ENCODE results near the gene PPP1R14C.
"Not testable (repeated sequence)": the region's sequence is repeated elsewhere in the genome, so short reads cannot be mapped to it uniquely, and the experiment has no call there.

PPP1R14C gene

DNA sequence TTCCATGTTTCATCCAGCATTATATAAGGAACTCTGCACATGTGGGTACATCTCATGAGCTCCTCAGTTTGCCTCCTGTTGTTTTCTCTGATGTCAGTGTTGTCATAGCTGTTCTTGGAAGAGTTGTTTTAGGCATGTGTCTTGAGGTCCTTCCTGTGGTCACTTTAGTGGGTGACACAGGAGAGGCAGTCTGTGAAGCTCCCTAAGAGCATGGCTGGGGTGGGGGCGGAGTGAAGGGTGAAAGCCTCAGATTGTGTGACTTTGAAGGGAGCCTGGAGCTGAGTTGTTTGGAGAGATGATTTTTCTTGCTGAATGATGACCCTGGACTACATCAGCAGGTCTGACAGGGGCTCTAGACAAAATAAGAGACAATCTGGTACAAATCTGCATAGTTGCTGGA, 37.7 kb downstream of the PPP1R14C start:
- peaks cover 3% of the 10 kb centered on the region for H3K4me1 ChIP-seq (ENCODE audit: control insufficient read depth, insufficient read depth, low read length, poor library complexity, severe bottlenecking)
- H3K9me3 ChIP-seq (ENCODE audit: control insufficient read depth, low read length) = no peaks in the 10 kb centered on the region
- no peak overlapping the region for H3K4me3 ChIP-seq (ENCODE audit: extremely low read depth, insufficient read depth, low read length, poor library complexity, severe bottlenecking)
- 93 to 100% methylated on average over 1 of the region's 1 CpG for WGBS, 2 experiments (ENCODE audit: insufficient coverage in 2 of 2)
- no peaks in the 10 kb centered on the region for H3K36me3 ChIP-seq (ENCODE audit: control insufficient read depth, insufficient read depth, low read length)
- H3K27ac ChIP-seq (ENCODE audit: low read depth, low read length, severe bottlenecking) = no peak overlapping the region

DNA sequence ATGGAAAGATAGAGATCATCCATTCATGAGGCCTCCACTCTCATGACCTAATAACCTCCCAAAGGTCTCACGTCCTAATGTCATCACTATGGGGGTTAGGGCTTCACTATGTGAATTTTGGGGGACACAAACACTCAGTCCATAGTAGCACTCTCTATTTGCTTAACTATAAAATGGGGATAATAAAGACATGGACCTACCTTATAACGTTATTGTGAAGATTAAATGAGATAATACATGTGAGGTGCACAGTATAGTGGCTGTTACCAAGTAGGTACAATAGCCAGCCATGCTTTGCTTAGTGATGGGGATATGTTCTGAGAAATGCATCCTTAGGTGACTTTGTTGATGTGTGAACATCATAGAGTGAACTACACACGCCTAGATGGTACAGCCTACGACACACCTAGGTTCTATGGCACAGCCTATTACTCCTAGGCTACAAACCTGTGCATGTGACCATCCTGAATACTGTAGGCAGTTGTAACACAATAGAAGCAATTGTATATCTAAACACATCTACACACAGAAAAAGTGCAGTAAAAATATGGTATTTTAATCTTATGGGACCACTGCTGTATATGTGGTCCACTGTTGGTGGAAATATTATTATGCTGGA, 39.7 kb downstream of the PPP1R14C start:
- no peaks in the 10 kb centered on the region for H3K9me3 ChIP-seq (ENCODE audit: control insufficient read depth, low read length)
- H3K4me1 ChIP-seq (ENCODE audit: control insufficient read depth, insufficient read depth, low read length, poor library complexity, severe bottlenecking) = peaks cover under 1% of the 10 kb centered on the region
- WGBS, 2 experiments (ENCODE audit: insufficient coverage in 2 of 2) = 80 to 87% methylated on average over 1 to 3 of the region's 4 CpGs
- H3K4me3 ChIP-seq (ENCODE audit: extremely low read depth, insufficient read depth, low read length, poor library complexity, severe bottlenecking) = no peak overlapping the region
- no peaks in the 10 kb centered on the region for H3K36me3 ChIP-seq (ENCODE audit: control insufficient read depth, insufficient read depth, low read length)
- no peak overlapping the region for H3K27ac ChIP-seq (ENCODE audit: low read depth, low read length, severe bottlenecking)

DNA sequence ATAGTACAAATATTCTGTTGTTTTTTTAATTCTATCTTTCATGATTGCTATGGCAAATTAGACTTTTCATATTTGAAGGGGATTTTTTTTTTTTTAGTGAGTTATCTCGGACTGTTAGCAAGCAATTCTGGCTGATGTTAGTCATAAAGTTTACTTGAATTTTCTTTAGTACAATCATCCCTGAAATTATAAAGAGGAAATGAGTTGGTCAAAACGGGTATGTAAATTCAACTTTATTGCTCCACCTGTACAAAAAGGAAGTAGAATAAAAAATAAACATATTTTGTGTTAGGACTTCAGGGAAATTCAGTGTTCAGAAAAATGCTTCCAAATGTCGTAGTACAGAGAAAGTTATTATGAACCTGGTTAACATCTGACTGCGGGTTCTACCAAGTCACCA, 40.3 kb downstream of the PPP1R14C start:
- Histone ChIP-seq H3K9me3 (ENCODE audit: control insufficient read depth, low read length) (no peaks in the 10 kb centered on the region), H3K4me3 (ENCODE audit: extremely low read depth, insufficient read depth, low read length, poor library complexity, severe bottlenecking) (no peak overlapping the region), H3K4me1 (ENCODE audit: control insufficient read depth, insufficient read depth, low read length, poor library complexity, severe bottlenecking) (no peaks in the 10 kb centered on the region), H3K36me3 (ENCODE audit: control insufficient read depth, insufficient read depth, low read length) (no peaks in the 10 kb centered on the region), H3K27ac (ENCODE audit: low read depth, low read length, severe bottlenecking) (no peak overlapping the region)
- WGBS, 2 experiments (ENCODE audit: insufficient coverage in 2 of 2) = 94 to 100% methylated on average over 2 of the region's 4 CpGs

DNA sequence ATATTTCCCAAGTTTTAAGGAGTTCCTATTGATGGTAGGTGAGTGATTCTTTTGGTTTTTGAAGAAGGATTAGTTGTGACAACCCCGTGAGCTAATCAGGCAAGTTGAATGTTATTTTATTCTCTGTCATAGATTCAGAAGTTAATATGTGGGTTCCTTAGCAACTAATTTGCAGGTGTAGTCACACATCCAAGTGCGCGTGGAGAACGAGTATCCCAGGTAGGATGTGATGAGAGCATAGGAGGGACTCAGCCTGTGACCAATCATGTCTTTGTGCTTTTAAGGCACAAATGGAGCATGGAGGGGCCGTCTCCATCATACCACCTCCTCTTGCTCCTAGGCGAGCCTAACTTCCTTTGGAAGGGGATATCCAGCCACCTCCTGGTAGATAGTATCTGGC, 41.1 kb downstream of the PPP1R14C start:
- 80 to 100% methylated on average over 1 to 2 of the region's 6 CpGs for WGBS, 2 experiments (ENCODE audit: insufficient coverage in 2 of 2)
- Histone ChIP-seq H3K4me3 (ENCODE audit: extremely low read depth, insufficient read depth, low read length, poor library complexity, severe bottlenecking) (no peak overlapping the region), H3K9me3 (ENCODE audit: control insufficient read depth, low read length) (no peaks in the 10 kb centered on the region), H3K36me3 (ENCODE audit: control insufficient read depth, insufficient read depth, low read length) (no peaks in the 10 kb centered on the region), H3K27ac (ENCODE audit: low read depth, low read length, severe bottlenecking) (no peak overlapping the region), H3K4me1 (ENCODE audit: control insufficient read depth, insufficient read depth, low read length, poor library complexity, severe bottlenecking) (no peaks in the 10 kb centered on the region)

DNA sequence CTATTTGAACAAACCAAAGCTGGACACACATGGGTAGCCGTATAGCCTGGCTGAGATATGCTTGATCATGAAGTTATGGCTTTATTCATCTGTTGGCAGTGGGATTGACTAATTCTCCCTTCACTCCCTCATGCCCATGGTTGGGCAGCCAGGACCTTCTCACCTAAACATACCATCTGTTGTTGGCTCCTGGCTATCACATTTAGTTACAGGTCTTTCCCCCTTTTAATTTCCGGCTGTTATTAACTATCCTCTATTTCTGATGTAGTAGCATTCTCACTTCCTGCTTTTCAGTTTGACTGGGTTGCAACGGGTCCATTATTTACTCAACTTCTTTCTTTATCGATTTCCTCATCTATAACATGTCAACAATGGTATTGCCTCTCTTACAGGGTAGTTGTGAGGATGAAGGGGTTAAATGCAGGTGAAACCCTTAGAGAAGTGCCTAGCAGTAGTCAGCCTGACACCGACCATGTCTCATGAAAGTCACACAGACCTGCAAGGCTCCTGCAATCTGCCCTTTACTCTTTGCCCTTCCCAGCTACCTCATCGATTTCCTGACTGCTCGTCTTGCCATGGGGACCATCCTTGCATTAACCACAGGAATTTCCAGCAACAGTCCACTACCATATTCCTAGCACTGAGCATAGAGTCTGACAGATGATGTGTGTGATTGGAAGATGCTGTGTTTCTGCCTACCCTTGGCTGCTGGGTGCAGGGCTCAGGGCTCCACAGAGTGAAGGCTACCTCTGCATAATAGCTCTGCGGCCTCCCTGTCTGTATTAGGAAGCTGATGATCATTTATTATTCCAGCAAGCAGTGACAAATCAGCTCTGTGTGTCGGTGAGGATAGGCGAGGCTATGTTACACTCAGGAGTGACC, 42.2 kb downstream of the PPP1R14C start:
- 83 to 93% methylated on average over 7 of the region's 10 CpGs for WGBS, 2 experiments (ENCODE audit: insufficient coverage in 2 of 2)
- Histone ChIP-seq H3K27ac (ENCODE audit: low read depth, low read length, severe bottlenecking) (no peak overlapping the region), H3K9me3 (ENCODE audit: control insufficient read depth, low read length) (no peaks in the 10 kb centered on the region), H3K36me3 (ENCODE audit: control insufficient read depth, insufficient read depth, low read length) (no peaks in the 10 kb centered on the region), H3K4me3 (ENCODE audit: extremely low read depth, insufficient read depth, low read length, poor library complexity, severe bottlenecking) (no peak overlapping the region), H3K4me1 (ENCODE audit: control insufficient read depth, insufficient read depth, low read length, poor library complexity, severe bottlenecking) (no peaks in the 10 kb centered on the region)

DNA sequence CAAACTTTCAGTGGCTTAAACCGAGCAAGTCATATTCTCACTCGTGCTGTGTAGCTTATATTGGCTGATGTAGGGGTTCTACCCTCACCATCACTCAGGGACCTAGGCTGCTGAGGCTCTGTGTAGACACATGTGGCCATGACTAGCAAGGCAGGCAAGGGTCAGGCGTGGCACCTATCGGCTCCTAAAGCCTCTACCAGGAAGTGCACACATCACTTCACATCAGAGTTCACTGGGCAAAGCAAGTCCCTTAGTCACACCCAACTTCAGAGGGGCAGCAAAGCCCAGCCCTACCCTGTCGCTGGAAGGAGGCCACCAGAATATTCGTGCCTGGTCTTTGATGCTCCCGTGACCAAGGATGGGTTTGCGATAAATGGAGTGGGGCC, 42.9 kb downstream of the PPP1R14C start:
- Histone ChIP-seq H3K27ac (ENCODE audit: low read depth, low read length, severe bottlenecking) (no peak overlapping the region), H3K9me3 (ENCODE audit: control insufficient read depth, low read length) (no peaks in the 10 kb centered on the region), H3K36me3 (ENCODE audit: control insufficient read depth, insufficient read depth, low read length) (no peaks in the 10 kb centered on the region), H3K4me3 (ENCODE audit: extremely low read depth, insufficient read depth, low read length, poor library complexity, severe bottlenecking) (no peak overlapping the region), H3K4me1 (ENCODE audit: control insufficient read depth, insufficient read depth, low read length, poor library complexity, severe bottlenecking) (no peaks in the 10 kb centered on the region)
- WGBS, 2 experiments (ENCODE audit: insufficient coverage in 2 of 2) = 96 to 100% methylated on average over 3 to 5 of the region's 8 CpGs

DNA sequence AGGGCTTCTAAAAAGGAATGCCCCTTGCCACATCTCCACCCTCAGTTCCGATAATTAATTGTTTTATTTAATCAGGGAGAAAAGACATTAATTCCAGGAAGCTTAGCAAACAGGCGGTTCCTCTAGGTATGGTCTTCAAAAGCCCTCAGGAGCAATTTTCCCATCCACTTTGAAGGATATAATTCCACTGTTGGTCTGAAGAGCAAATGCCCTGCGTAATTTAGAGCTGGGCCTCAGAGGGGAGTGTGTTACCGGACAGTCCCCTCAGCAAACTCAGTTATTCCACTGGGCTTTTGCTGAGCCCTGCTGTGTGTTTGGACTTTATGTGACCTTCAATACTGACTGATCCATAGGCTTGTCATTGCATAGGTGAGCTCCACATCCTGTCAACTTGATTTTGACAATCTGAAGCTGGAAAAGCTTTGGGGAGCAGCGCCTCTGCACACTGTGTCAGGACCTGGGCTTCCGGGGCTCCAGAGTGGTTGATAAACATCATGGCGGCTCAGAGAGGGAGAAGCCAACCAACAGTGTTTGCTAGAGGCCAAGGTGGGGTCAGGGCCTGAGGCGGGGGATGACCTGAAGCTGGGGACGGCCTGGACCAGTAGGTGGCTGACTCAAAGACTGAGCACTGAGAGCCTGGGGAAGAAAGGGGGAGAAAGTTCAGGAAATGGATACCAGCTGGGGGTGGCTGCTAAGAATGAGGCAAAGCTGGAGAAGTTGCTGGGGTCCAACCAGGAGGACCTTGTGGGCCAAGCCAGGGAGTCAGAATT, 43.5 kb downstream of the PPP1R14C start:
- Histone ChIP-seq H3K9me3 (ENCODE audit: control insufficient read depth, low read length) (no peaks in the 10 kb centered on the region), H3K36me3 (ENCODE audit: control insufficient read depth, insufficient read depth, low read length) (no peaks in the 10 kb centered on the region), H3K4me1 (ENCODE audit: control insufficient read depth, insufficient read depth, low read length, poor library complexity, severe bottlenecking) (no peaks in the 10 kb centered on the region), H3K4me3 (ENCODE audit: extremely low read depth, insufficient read depth, low read length, poor library complexity, severe bottlenecking) (no peak overlapping the region), H3K27ac (ENCODE audit: low read depth, low read length, severe bottlenecking) (no peak overlapping the region)
- WGBS, 2 experiments (ENCODE audit: insufficient coverage in 2 of 2) = 89 to 91% methylated on average over 6 to 8 of the region's 9 CpGs

DNA sequence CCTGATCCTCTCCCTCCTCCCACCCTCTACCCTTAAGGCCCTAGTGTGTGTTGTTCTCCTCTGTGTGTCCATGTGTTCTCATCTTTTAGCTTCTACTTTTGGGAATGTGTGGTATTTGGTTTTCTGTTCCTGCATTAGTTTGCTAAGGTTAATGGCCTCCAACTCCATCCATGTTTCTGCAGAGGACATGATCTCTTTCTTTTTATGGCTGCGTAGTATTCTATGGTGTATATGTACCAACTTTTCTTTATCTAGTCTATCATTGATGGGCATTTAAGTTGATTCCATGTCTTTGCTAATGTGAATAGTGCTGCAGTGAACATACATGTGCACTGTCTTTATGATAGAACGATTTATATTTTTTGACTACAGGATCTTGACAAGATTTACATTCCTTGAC, 44.6 kb downstream of the PPP1R14C start:
- not testable (repeated sequence) for H3K9me3 ChIP-seq (ENCODE audit: control insufficient read depth, low read length); H3K4me3 ChIP-seq (ENCODE audit: extremely low read depth, insufficient read depth, low read length, poor library complexity, severe bottlenecking); H3K27ac ChIP-seq (ENCODE audit: low read depth, low read length, severe bottlenecking); H3K4me1 ChIP-seq (ENCODE audit: control insufficient read depth, insufficient read depth, low read length, poor library complexity, severe bottlenecking); H3K36me3 ChIP-seq (ENCODE audit: control insufficient read depth, insufficient read depth, low read length)
- WGBS, 2 experiments (ENCODE audit: insufficient coverage in 2 of 2) = 100% methylated on average over 1 of the region's 2 CpGs; no CpG with 5 or more reads in 1 of the 2 experiments

DNA sequence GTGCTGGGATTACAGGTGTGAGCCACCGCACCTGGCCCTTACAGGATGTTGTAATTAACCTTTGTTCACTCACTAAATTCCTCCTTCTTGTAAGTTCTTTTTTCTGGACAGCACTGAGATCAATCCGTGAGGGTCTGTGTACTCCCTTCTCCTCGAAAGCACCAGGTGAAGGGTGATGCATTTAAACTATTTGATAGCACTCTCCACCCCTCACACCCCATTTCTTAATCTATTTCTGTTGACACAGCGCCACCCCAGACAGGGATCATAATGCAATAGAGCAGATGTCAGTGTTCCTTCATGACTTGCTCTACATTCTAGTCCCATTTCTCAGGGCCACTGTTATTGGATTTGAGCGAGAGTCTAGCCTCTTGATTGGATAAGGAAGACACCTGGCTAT, 46.3 kb downstream of the PPP1R14C start:
- Histone ChIP-seq H3K4me3 (ENCODE audit: extremely low read depth, insufficient read depth, low read length, poor library complexity, severe bottlenecking) (no peak overlapping the region), H3K36me3 (ENCODE audit: control insufficient read depth, insufficient read depth, low read length) (no peaks in the 10 kb centered on the region), H3K27ac (ENCODE audit: low read depth, low read length, severe bottlenecking) (no peak overlapping the region), H3K9me3 (ENCODE audit: control insufficient read depth, low read length) (peaks cover 10% of the 10 kb centered on the region), H3K4me1 (ENCODE audit: control insufficient read depth, insufficient read depth, low read length, poor library complexity, severe bottlenecking) (peaks cover 8% of the 10 kb centered on the region)
- WGBS, 2 experiments (ENCODE audit: insufficient coverage in 2 of 2) = 72 to 100% methylated on average over 1 to 2 of the region's 5 CpGs

DNA sequence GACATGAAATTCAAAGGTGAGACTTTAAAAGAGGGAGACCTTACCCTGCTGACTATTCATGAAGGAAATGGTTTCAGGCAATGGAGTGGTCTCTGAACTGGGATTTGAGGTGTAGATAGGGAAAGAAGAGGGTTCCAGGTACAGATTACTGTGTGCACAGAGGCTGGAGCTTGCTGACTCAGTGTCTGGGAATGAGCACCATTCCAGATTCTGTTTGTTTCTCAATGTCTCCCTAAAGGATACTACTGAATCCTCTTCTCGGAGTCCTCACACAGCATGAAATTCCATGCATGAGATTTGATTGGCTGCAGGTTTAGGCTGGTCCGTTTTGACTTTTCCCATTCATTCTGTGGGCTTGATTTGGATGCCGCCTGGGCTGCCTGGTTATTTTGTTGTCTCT, 49.0 kb downstream of the PPP1R14C start:
- 87 to 90% methylated on average over 3 of the region's 3 CpGs for WGBS, 2 experiments (ENCODE audit: insufficient coverage in 2 of 2)
- Histone ChIP-seq H3K4me3 (ENCODE audit: extremely low read depth, insufficient read depth, low read length, poor library complexity, severe bottlenecking) (no peak overlapping the region), H3K36me3 (ENCODE audit: control insufficient read depth, insufficient read depth, low read length) (no peaks in the 10 kb centered on the region), H3K9me3 (ENCODE audit: control insufficient read depth, low read length) (peaks cover 10% of the 10 kb centered on the region), H3K4me1 (ENCODE audit: control insufficient read depth, insufficient read depth, low read length, poor library complexity, severe bottlenecking) (peaks cover 8% of the 10 kb centered on the region), H3K27ac (ENCODE audit: low read depth, low read length, severe bottlenecking) (no peak overlapping the region)
